Mesenchymal stem cell (in vitro differentiated cells and primary cell): ENCODE data around the gene PAK4.

ENCODE experiments used
- DNase-seq: peaks from one replicate; pipeline ENCODE4 v3.0.0-alpha.2; 2013
- H2AFZ ChIP-seq: one replicate; pipeline ENCODE4 v1.6.1; 2013; ENCODE audit warnings: low read depth, mild to moderate bottlenecking, control low read depth, inconsistent platforms, low read length, moderate library complexity
- H2AK5ac ChIP-seq: 2 replicates; pipeline ENCODE4 v1.6.1; 2013; ENCODE audit warnings: low read length, moderate library complexity, mild to moderate bottlenecking, inconsistent platforms; ENCODE audit not compliant: severe bottlenecking
- H2BK120ac ChIP-seq: one replicate; pipeline ENCODE4 v1.6.1; 2013; ENCODE audit warnings: low read depth, mild to moderate bottlenecking, inconsistent platforms, low read length, moderate library complexity
- H2BK12ac ChIP-seq, 2 experiments: one replicate each; pipeline ENCODE4 v1.6.1; 2013; ENCODE audit warnings: inconsistent platforms in 2 of 2, low read length in 2 of 2, mild to moderate bottlenecking in 2 of 2, moderate library complexity in 2 of 2, control low read depth in 1 of 2
- H2BK15ac ChIP-seq: one replicate; pipeline ENCODE4 v1.6.1; 2013; ENCODE audit warnings: mild to moderate bottlenecking, low read depth, inconsistent platforms; ENCODE audit not compliant: poor library complexity, severe bottlenecking
- H2BK5ac ChIP-seq: 2 replicates; pipeline ENCODE4 v1.6.1; 2013; ENCODE audit warnings: low read depth, mild to moderate bottlenecking, low read length, control low read depth, inconsistent platforms; ENCODE audit not compliant: poor library complexity, severe bottlenecking
- H3K14ac ChIP-seq, 2 experiments: one replicate each; pipeline ENCODE4 v1.6.1; 2013; ENCODE audit warnings: inconsistent platforms in 2 of 2, low read length in 2 of 2, control low read depth in 1 of 2, mild to moderate bottlenecking in 1 of 2, moderate library complexity in 1 of 2
- H3K18ac ChIP-seq, 2 experiments: one replicate each; pipeline ENCODE4 v1.6.1; 2013; ENCODE audit warnings: inconsistent platforms in 2 of 2, low read length in 2 of 2, control low read depth in 1 of 2, low read depth in 1 of 2, mild to moderate bottlenecking in 1 of 2
- H3K23ac ChIP-seq, 2 experiments: one replicate each; pipeline ENCODE4 v1.6.1; 2013; ENCODE audit warnings: inconsistent platforms in 2 of 2, low read length in 2 of 2, mild to moderate bottlenecking in 2 of 2, moderate library complexity in 2 of 2, control low read depth in 1 of 2
- H3K27ac ChIP-seq: 2 replicates; pipeline ENCODE4 v1.5.1; 2013; ENCODE audit warnings: mild to moderate bottlenecking, moderate library complexity, low read length, control low read depth, inconsistent platforms; ENCODE audit not compliant: poor library complexity, severe bottlenecking
- H3K27me3 ChIP-seq, 2 experiments: 2 replicates each; pipeline versions ENCODE4 v1.6.1 to v1.7.0; 2013; ENCODE audit warnings: low read length in 2 of 2, mild to moderate bottlenecking in 2 of 2, moderate library complexity in 2 of 2, control low read depth in 1 of 2, inconsistent platforms in 1 of 2; ENCODE audit not compliant: control insufficient read depth in 1 of 2, insufficient read depth in 1 of 2
- H3K36me3 ChIP-seq, 2 experiments: 2 replicates each; pipeline versions ENCODE4 v1.6.1 to v1.7.0; 2013; ENCODE audit warnings: low read length in 2 of 2, control low read depth in 1 of 2, inconsistent platforms in 1 of 2, low read depth in 1 of 2, mild to moderate bottlenecking in 1 of 2; ENCODE audit not compliant: insufficient read depth in 2 of 2, control insufficient read depth in 1 of 2
- H3K4ac ChIP-seq, 2 experiments: one replicate each; pipeline ENCODE4 v1.6.1; 2013; ENCODE audit warnings: inconsistent platforms in 2 of 2, low read length in 2 of 2, mild to moderate bottlenecking in 2 of 2, moderate library complexity in 2 of 2, control low read depth in 1 of 2, low read depth in 1 of 2
- H3K4me1 ChIP-seq: 2 replicates; pipeline ENCODE4 v1.6.1; 2013; ENCODE audit warnings: low read depth, low read length, control low read depth; ENCODE audit not compliant: control insufficient read depth, insufficient read depth
- H3K4me2 ChIP-seq: 2 replicates; pipeline ENCODE4 v1.6.1; 2013; ENCODE audit warnings: low read length, mild to moderate bottlenecking, inconsistent platforms; ENCODE audit not compliant: poor library complexity, severe bottlenecking
- H3K4me3 ChIP-seq, 2 experiments: 2 replicates each; pipeline versions ENCODE4 v1.5.1 to v1.7.0; 2013; ENCODE audit warnings: low read length in 2 of 2, mild to moderate bottlenecking in 2 of 2, control low read depth in 1 of 2, low read depth in 1 of 2; ENCODE audit not compliant: insufficient read depth in 1 of 2
- H3K79me1 ChIP-seq: replicated peaks from 2 replicates; pipeline ENCODE4 v1.6.1; 2013; ENCODE audit warnings: mild to moderate bottlenecking, control low read depth, low read length, inconsistent platforms; ENCODE audit not compliant: poor library complexity, severe bottlenecking
- H3K9ac ChIP-seq: 2 replicates; pipeline ENCODE4 v1.7.0; 2013; ENCODE audit warnings: mild to moderate bottlenecking, low read length, moderate library complexity
- H3K9me3 ChIP-seq: 2 replicates; pipeline ENCODE4 v1.7.0; 2013; ENCODE audit warnings: mild to moderate bottlenecking, low read length; ENCODE audit not compliant: control insufficient read depth
- H4K8ac ChIP-seq: one replicate; pipeline ENCODE4 v1.6.1; 2013; ENCODE audit warnings: inconsistent platforms, mild to moderate bottlenecking, low read length, moderate library complexity
- H4K91ac ChIP-seq: one replicate; pipeline ENCODE4 v1.6.1; 2013; ENCODE audit warnings: mild to moderate bottlenecking, low read length, inconsistent platforms
- WGBS: methylation state at CpG from one replicate; pipeline ENCODE4 v1.1.7; 2013; ENCODE audit warnings: mixed read lengths; 5-methylcytosine and 5-hydroxymethylcytosine counted together

Gene PAK4

GRCh38 chr19:39137131-39137530 is 11.5 kb downstream of the PAK4 start:
- Histone ChIP-seq H3K27me3 (no peaks in the 10 kb centered on the region), H2BK12ac (no peak overlapping the region), H3K4me3 (no peak overlapping the region), H3K4ac (no peak overlapping the region), H4K91ac (no peak overlapping the region), H3K9me3 (no peaks in the 10 kb centered on the region), H2AFZ (no peak overlapping the region), H3K36me3 (peaks cover 0 to 6% of the 10 kb centered on the region in 2 experiments), H3K23ac (no peak overlapping the region), H3K9ac (no peak overlapping the region), H3K4me2 (no peak overlapping the region), H2BK15ac (no peak overlapping the region), H3K4me1 (peaks cover 50% of the 10 kb centered on the region), H2AK5ac (peak overlapping the region; percentile 38), H3K14ac (no peak overlapping the region), H3K27ac (no peak overlapping the region), H4K8ac (no peak overlapping the region), H2BK120ac (no peak overlapping the region), H2BK5ac (no peak overlapping the region), H3K18ac (no peak overlapping the region), H3K79me1 (peaks cover 31% of the 10 kb centered on the region)
- 93% methylated on average over 12 of the region's 12 CpGs for WGBS
- DNase-seq: no peak

DNA sequence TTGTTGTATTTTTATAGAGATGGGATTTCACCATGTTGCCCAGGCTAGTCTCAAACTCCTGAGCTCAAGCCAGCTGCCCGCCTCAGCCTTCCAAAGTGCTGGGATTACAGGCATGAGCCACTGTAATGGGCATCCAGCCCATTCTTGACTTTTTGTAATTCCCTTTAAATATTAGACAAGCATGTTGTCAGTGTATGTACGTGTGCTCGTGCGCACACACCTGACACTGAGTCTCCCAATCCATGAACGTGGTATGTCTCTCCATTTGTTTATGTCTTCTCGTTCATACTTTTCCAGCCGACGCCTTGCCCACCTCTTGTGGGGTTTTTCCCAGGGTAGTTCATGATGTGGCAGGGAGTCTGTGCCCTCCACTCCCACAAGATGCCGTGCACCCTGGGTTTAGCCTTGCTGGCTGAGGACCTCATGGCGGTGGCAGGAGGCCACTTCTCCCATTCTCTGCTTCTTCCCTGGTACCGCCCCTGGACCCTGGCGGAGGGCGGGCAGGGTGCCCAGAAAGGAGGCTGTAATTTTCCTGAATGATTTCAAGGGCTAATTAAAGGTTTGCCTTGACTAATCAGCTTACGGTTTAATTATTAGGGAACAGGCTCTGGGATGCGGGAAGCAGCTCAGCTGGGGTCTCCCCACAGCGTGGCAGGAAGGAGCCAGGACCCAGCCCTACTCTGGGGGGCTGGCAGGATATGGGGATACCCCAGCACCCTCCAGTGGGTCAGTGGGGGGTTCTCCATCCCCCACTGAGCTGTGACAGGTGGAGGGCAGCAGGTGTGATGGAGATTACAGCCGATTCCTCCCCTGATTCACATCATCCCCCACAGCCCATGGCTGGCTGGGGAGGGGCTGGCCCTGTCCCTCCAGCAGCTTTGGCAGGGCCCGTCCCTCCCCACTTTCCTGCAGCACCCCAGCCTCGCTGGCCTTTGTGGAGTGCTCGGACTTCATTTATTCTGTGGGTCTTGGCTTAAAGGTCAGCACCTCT is 12.9 kb downstream of the PAK4 start:
- Histone ChIP-seq H3K9ac (no peak overlapping the region), H3K79me1 (peaks cover 32% of the 10 kb centered on the region), H2BK5ac (peak overlapping the region; percentile 71), H3K4ac (peak overlapping the region in 1 of 2 experiments; percentile 19), H4K91ac (no peak overlapping the region), H3K4me2 (peak overlapping the region; percentile 42), H3K9me3 (no peaks in the 10 kb centered on the region), H2BK120ac (no peak overlapping the region), H3K27me3 (no peaks in the 10 kb centered on the region), H3K18ac (no peak overlapping the region), H3K4me1 (peaks cover 44% of the 10 kb centered on the region), H2BK12ac (no peak overlapping the region), H3K36me3 (peaks cover 0 to 6% of the 10 kb centered on the region in 2 experiments), H3K23ac (no peak overlapping the region), H3K14ac (no peak overlapping the region), H3K27ac (peak overlapping the region; percentile 56), H2BK15ac (no peak overlapping the region), H2AK5ac (peak overlapping the region; percentile 45), H3K4me3 (no peak overlapping the region), H4K8ac (no peak overlapping the region), H2AFZ (no peak overlapping the region)
- 93% methylated on average over 20 of the region's 20 CpGs for WGBS
- DNase-seq: no peak

GRCh38 chr19:39139305-39139874 is 13.8 kb downstream of the PAK4 start:
- peaks cover 0 to 6% of the 10 kb centered on the region in 2 experiments for H3K36me3 ChIP-seq
- H3K23ac ChIP-seq: peak overlapping the region in 1 of 2 experiments; percentile 93
- no peak overlapping the region for H4K8ac ChIP-seq
- peak overlapping the region; percentile 42 for H3K4me2 ChIP-seq
- peak overlapping the region in 1 of 2 experiments; percentile 51 for H3K18ac ChIP-seq
- no peaks in the 10 kb centered on the region for H3K27me3 ChIP-seq
- H3K9ac ChIP-seq: peak overlapping the region; percentile 54
- H3K4ac ChIP-seq: peak overlapping the region in 1 of 2 experiments; percentile 30
- peak overlapping the region; percentile 92 for H2AK5ac ChIP-seq
- WGBS: 68% methylated on average over 7 of the region's 8 CpGs
- H3K9me3 ChIP-seq: no peaks in the 10 kb centered on the region
- peaks cover 43% of the 10 kb centered on the region for H3K4me1 ChIP-seq
- H3K14ac ChIP-seq: peak overlapping the region in 1 of 2 experiments; percentile 80
- H2BK120ac ChIP-seq: no peak overlapping the region
- H2BK5ac ChIP-seq: peak overlapping the region; percentile 21
- H3K27ac ChIP-seq: peak overlapping the region; percentile 56
- no peak overlapping the region for H4K91ac ChIP-seq
- DNase-seq: no peak
- no peak overlapping the region for H2BK15ac ChIP-seq
- H2AFZ ChIP-seq: no peak overlapping the region
- peaks cover 28% of the 10 kb centered on the region for H3K79me1 ChIP-seq
- H2BK12ac ChIP-seq: no peak overlapping the region
- no peak overlapping the region for H3K4me3 ChIP-seq

GRCh38 chr19:39139971-39140453 is 14.4 kb downstream of the PAK4 start:
- DNase-seq: no peak
- Histone ChIP-seq H2BK120ac (no peak overlapping the region), H3K4ac (peak overlapping the region in 1 of 2 experiments; percentile 30), H4K8ac (no peak overlapping the region), H3K14ac (peak overlapping the region in 1 of 2 experiments; percentile 44), H2BK5ac (no peak overlapping the region), H2BK12ac (no peak overlapping the region), H3K4me2 (no peak overlapping the region), H3K27me3 (no peaks in the 10 kb centered on the region), H3K9ac (peak overlapping the region; percentile 54), H3K79me1 (peaks cover 28% of the 10 kb centered on the region), H3K36me3 (peaks cover 0 to 3% of the 10 kb centered on the region in 2 experiments), H2BK15ac (no peak overlapping the region), H3K18ac (peak overlapping the region; percentile 12 to 51), H3K27ac (peak overlapping the region; percentile 25), H3K4me1 (peaks cover 48% of the 10 kb centered on the region), H2AFZ (no peak overlapping the region), H2AK5ac (peak overlapping the region; percentile 92), H3K4me3 (no peak overlapping the region), H4K91ac (no peak overlapping the region), H3K9me3 (no peaks in the 10 kb centered on the region), H3K23ac (no peak overlapping the region)
- WGBS: 33% methylated on average over 7 of the region's 7 CpGs
